ENCODE measurements around the gene NLRC4.
"Not testable (repeated sequence)": the region's sequence is repeated elsewhere in the genome, so short reads cannot be mapped to it uniquely, and the experiment has no call there.

The NLRC4 gene, protein sequence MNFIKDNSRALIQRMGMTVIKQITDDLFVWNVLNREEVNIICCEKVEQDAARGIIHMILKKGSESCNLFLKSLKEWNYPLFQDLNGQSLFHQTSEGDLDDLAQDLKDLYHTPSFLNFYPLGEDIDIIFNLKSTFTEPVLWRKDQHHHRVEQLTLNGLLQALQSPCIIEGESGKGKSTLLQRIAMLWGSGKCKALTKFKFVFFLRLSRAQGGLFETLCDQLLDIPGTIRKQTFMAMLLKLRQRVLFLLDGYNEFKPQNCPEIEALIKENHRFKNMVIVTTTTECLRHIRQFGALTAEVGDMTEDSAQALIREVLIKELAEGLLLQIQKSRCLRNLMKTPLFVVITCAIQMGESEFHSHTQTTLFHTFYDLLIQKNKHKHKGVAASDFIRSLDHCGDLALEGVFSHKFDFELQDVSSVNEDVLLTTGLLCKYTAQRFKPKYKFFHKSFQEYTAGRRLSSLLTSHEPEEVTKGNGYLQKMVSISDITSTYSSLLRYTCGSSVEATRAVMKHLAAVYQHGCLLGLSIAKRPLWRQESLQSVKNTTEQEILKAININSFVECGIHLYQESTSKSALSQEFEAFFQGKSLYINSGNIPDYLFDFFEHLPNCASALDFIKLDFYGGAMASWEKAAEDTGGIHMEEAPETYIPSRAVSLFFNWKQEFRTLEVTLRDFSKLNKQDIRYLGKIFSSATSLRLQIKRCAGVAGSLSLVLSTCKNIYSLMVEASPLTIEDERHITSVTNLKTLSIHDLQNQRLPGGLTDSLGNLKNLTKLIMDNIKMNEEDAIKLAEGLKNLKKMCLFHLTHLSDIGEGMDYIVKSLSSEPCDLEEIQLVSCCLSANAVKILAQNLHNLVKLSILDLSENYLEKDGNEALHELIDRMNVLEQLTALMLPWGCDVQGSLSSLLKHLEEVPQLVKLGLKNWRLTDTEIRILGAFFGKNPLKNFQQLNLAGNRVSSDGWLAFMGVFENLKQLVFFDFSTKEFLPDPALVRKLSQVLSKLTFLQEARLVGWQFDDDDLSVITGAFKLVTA

DNA sequence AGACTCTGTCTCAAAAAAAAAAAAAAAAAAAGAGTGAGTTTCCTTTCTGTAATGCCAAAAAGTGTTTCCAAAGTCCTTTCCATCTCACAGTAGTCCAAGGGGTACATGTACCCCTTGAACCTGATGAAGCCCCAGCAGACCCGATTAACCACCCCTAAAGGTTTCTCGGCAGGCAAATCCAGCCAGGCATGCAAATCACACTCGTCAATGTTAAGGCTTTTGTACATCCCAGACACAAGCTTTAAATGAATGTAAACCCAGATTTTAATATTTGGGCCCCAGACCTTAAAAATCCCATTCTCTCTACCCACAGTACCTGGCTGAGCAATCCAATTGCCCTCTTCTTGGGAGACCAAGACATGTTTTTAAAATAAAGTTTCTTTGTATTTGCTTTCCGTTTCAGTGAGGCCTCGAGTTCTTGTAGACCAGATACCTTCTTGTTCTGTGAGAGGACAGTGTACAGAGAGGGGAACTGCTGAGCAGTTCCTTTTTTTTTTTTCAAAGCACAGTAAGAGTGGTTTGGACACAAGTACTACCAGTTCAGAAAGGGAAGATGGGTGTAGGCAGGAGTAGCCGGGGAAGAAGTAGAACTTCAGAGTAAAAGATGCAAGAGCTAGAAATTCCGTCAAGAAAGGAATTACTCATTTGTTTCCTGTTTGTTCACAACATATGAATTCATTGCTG, at the start of gene NLRC4:
TSS of gene NLRC4 (minus strand) at position 465 of the 684 bp plus-strand sequence. CDS start 8,111 bp downstream, outside the sequence.
- no peak for DNase-seq (ENCODE audit: low read depth, low spot score)
- peak within 1 kb of the TSS; percentile 36 for H3K27ac ChIP-seq

DNA sequence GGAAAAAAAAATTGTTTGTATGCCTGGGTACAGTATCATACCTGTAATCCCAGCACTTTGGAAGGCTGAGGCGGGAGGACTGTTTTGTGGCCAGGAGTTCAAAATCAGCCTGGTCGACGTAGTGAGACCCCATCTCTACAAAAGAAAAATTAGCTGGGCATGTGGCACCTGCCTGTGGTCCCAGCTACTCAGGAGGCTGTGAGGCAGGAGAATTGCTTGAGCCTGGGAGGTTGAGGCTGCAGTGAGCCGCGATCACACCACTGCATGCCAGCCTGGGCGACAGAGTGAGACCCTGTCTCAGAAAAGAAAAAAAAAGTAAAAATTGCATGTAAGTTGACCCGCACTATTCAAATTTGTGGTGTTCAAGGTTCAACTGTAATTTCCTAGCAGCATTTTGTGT, 45.9 kb upstream of the NLRC4 start:
- H3K27ac ChIP-seq = no peak overlapping the region
- no peak for DNase-seq (ENCODE audit: low read depth, low spot score)

DNA sequence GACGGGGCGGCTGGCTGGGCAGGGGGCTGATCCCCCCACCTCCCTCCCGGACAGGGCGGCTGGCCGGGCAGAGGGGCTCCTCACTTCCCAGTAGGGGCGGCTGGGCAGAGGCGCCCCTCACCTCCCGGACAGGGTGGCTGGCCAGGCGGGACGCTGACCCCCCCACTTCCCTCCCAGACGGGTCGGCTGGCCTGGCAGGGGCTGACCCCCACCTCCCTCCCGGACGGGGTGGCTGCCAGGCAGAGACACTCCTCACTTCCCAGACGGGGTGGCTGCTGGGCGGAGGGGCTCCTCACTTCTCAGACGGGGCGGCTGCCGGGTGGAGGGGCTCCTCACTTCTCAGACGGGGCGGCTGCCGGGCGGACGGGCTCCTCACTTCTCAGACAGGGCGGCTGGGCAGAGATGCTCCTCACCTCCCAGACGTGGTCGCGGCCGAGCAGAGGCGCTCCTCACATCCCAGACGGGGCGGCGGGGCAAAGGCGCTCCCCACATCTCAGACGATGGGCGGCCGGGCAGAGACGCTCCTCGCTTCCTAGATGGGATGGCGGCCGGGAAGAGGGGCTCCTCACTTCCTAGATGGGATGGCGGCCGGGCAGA, 29.4 kb upstream of the NLRC4 start:
- not testable (repeated sequence) for DNase-seq (ENCODE audit: low read depth, low spot score); H3K27ac ChIP-seq

DNA sequence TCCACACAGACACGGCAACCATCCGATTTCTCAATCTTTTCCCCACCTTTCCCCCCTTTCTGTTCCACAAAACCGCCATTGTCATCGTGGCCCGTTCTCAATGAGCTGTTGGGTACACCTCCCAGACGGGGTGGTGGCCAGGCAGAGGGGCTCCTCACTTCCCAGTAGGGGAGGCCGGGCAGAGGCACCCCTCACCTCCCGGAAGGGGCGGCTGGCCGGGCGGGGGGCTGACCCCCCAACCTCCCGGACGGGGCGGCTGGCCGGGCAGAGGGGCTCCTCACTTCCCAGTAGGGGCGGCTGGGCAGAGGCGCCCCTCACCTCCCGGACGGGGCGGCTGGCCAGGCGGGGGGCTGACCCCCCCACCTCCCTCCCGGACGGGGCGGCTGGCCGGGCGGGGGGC, 28.8 kb upstream of the NLRC4 start:
- DNase-seq (ENCODE audit: low read depth, low spot score); H3K27ac ChIP-seq: not testable (repeated sequence)

DNA sequence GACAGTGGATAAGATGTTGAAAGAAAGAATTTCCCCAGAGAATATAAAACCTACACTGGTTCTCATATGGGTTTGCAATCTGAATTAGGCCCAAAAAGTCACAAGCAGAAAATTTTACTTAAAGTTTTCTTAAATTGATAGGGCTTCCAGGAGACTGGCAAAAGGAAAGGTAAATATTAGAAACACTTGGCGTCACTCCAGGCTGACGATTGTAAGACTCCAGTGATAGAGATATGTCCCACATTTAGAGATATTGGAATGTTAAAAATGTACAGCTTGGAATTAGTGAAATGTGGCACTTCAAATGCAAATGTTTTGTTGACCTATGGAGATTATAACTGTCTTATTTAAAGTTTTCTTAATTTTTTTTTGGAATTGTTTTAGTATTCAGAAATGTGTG, 27.1 kb upstream of the NLRC4 start:
- H3K27ac ChIP-seq = no peak overlapping the region
- DNase-seq (ENCODE audit: low read depth, low spot score) = no peak

DNA sequence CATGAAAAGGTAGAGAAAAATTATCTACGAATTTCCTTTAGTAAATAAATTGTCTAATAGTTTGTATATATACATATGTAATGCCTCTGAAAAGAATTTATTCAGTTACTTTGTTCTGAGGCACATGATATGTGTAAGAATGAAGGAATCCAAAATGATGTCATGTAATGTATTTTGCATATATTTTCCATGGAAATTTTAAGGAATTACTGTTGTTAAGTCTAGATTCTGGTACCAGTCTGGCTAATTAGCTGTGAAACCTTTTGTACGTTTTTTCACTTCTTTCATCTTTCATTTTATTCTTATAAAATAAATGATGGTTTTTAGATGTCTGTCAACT, 25.3 kb upstream of the NLRC4 start:
- DNase-seq (ENCODE audit: low read depth, low spot score) = no peak
- H3K27ac ChIP-seq = peak overlapping the region; percentile 95

DNA sequence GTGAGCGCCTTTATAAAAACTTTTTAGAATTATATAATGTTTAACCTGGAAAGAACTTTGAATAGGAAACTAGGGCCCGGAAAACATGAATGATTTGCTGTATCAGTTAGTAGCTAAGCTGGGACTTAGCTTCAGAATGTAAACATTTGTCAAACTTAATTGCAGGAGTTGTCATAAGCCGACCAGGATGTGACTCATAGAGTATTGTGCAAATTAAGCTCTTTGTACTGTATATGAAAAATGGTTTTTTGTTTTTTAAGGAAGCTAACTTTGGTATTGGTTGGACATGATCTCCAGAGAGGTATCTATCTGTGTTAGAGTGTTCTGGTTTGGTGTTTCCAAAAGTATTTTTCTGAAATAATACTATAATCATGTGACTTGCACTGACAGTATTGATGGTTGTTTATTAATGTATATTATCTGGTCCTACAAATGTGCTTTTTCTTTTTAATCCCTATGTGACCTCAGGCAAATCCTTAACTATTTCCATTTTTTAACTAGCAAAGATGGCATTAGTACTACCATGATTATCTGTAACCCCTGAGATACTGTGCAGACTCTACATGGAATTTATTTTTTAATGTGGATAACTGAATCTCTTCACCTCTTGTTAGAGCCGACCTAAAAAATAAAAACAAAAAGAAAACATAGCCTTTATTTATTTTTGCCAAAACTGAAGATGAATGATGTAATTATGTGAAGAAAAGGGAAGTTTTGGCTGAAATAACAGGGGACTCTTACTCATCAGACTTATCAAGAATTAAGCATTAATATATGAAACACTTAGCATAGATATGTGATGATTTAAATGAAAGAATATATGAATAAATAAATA, 24.7 kb upstream of the NLRC4 start:
- peak overlapping the region; percentile 95 for H3K27ac ChIP-seq
- DNase-seq (ENCODE audit: low read depth, low spot score) = peak; percentile 73

DNA sequence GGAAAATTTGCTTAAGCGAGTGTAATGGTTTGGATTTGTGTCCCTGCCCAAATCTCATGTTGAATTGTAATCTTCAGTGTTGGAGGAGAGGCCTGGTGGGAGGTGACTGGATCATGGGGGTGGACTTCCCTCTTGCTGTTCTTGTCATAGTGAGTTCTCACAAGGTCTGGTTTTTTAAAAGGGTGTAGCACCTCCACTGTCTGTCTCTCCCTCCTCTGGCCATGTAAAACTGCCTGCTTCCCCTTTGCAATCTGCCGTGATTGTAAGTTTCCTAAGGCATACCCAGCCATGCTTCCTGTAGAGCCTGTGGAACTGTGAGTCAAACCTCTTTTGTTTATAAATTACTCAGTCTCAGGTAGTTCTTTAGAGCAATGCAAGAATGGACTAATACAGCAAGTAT, 19.6 kb upstream of the NLRC4 start:
- H3K27ac ChIP-seq = peak overlapping the region; percentile 89
- DNase-seq (ENCODE audit: low read depth, low spot score) = peak; percentile 31

DNA sequence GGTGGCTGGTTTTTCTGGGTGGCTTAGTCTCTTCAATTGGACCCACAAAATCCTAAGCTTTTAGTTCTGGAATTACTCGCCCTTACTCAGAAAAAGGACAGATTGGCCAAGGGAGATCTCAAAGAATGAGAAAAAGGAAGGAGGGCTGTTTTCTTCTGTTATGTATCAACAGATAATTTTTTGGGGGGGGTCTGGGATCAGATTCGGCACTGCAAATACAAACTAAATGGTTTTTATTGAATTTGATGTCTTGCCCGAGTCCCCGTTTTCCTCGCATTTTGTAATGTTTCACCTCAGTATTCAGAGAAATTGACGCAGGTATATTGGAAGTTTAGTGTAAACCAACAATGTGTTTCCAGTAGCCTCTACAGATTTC, 13.8 kb upstream of the NLRC4 start:
- H3K27ac ChIP-seq = peak overlapping the region; percentile 69
- no peak for DNase-seq (ENCODE audit: low read depth, low spot score)

DNA sequence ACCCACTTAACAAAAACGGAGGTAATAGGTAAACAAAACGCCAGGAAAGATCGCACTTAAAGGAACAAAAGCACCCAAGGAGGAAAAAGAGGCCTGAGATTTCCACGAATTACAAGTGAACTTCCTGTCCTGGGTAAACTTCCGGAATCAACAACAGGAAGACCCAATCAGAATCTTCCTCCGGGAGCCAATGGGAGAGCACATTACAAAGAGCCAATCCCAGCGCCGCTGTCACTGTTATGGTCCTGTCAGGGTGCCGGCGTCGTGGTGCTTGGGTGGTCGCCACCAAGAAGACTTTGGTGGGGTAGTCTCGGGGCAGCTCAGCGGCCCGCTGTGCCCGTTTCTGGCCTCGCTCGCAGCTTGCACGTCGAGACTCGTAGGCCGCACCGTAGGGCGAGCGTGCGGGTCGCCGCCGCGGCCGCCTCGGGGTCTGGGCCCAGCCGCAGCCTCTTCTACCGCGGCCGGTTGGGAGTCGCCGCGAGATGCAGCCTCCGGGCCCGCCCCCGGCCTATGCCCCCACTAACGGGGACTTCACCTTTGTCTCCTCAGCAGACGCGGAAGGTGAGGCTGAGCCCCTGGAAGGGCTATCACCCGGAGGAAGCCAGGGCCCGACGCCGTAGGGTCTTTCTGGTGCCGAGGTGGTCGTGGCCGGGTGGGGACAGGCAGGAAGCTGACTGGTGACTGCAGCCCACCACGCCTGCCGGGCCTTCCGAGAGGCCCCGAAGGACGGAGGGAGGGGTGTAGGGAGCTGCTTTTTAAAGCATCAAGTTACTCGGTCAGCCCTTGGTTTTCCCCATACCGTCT, 13.2 kb upstream of the NLRC4 start, which contains the start of gene YIPF4:
TSS of gene YIPF4 (plus strand) at position 231 of the 804 bp plus-strand sequence. CDS start at position 483, 252 bp downstream.
- peak; percentile 58 for DNase-seq (ENCODE audit: low read depth, low spot score)
- H3K27ac ChIP-seq = peak within 1 kb of the TSS; percentile 69

DNA sequence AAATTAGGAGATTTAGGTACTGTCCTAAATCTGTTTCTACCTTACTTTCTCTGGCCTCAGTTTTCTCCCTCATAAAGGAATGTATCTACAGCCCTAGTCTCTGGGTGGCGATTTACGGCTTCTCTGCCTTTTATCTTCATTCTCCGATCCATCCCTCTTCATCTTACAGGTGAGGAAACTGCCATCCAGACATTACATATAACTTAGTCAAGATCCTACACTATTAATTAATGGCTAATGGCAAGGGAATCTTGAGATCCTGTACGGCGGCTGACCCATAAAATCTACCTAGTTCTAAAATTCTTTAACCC, 12.6 kb upstream of the NLRC4 start:
- DNase-seq (ENCODE audit: low read depth, low spot score) = no peak
- peak overlapping the region; percentile 69 for H3K27ac ChIP-seq

DNA sequence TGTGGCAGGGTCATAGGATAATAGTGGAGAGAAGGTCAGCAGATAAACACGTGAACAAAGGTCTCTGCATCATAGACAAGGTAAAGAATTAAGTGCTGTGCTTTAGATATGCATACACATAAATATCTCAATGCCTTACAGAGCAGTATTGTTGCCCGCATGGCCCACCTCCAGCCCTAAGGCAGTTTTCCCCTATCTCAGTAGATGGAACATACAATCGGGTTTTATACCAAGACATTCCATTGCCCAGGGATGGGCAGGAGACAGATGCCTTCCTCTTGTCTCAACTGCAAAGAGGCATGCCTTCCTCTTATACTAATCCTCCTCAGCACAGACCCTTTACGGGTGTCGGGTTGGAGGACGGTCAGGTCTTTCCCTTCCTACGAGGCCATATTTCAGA, 11.1 kb upstream of the NLRC4 start:
- not testable (repeated sequence) for DNase-seq (ENCODE audit: low read depth, low spot score); H3K27ac ChIP-seq

DNA sequence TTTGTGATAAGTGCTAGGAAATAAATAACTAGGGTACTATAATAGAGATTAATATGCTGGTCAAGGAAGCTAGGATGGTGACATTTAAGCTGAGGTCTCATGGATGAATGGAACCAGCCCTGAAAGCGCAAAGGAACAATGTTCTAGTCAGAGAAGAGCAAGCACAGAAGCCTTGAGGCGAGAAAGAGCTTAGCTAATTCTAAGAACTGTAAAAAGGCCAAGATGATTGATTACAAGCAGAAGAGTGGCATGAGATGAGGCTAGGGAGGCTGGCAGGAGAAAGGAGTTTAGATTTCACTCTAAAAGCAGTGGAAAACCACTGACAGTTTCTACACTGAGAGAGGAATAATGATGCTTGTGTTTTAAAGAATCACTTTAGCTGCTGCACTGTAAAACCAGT, 9.6 kb upstream of the NLRC4 start:
- no peak for DNase-seq (ENCODE audit: low read depth, low spot score)
- H3K27ac ChIP-seq = no peak overlapping the region

DNA sequence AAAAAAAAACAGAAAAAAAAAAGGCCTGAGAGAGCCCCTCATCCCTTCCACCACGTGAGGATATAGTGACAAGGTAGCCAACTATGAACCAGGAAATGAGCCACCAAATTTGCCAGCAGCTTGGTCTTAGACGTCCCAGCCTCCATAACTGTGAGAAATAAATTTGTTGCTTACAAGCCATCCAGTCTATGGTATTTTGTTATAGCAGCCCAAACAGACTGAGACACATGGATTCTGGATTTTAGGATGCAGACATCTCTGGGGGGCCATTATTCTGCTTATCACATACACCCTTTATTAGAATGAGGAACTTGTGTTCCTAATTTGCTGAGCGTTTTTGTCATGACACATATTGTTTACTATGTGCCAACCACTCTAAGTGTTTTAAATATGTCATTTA, 7.6 kb upstream of the NLRC4 start:
- no peak overlapping the region for H3K27ac ChIP-seq
- no peak for DNase-seq (ENCODE audit: low read depth, low spot score)

DNA sequence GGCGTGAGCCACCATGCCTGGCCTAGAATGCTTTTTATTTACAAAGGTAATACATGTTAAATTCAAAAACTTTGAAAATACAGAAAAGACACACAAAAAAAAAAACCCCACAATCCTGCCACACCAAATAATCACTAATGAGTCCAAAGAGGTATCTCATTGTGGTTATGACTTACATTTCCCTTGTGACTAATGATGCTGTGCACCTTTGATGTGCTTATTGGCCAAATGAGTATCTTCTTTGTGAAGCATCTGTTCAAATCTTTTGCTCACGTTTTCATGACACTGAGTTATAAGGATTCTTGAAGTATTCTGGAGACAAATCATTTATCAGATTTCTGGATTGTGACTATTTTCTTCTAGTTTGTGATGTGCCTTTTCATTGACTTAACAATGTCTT, 6.4 kb upstream of the NLRC4 start:
- DNase-seq (ENCODE audit: low read depth, low spot score) = no peak

DNA sequence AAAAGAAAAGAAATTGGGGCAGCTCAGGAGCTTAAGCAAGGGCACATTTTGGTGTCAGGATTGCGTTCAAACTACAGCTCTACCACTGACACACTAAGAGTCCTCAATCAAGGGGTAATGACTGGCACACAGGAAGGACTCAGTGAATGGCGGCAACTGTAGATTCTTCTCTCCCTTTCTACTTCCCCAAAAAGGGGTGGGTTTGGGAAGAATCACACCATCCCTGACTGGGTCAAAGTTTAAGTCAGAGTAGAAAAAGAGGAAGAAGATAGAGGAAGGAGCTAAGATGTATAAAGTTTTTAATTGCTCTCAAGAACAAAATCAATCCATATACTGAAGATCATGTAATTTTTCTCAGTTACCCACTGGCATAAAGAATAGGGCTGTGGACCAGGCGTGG, 2.6 kb downstream of the NLRC4 start:
- no peak overlapping the region for H3K27ac ChIP-seq
- no peak for DNase-seq (ENCODE audit: low read depth, low spot score)

More for the DNA sequence above, 6.4 kb upstream of the NLRC4 start:
- no peak overlapping the region for H3K27ac ChIP-seq

DNA sequence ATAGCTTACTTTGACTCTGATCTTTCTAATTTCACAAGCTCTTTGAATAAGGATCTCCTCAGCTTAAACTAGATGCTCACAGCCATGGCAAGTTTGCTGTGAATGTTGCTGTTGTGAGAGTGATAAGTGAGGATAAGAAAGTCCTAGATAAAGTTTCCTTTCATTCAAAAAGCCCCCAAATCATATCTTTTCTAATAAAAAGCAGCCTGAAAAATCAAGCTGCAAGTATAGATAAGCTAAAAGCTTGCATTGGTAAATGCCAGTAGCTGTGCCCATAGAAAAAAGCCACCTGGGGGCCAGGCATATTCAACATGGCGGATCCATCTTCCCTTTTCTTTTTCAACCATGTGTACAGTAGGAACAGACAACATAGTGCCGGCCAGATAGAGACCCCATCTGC, 4.3 kb downstream of the NLRC4 start:
- H3K27ac ChIP-seq = no peak overlapping the region
- no peak for DNase-seq (ENCODE audit: low read depth, low spot score)

DNA sequence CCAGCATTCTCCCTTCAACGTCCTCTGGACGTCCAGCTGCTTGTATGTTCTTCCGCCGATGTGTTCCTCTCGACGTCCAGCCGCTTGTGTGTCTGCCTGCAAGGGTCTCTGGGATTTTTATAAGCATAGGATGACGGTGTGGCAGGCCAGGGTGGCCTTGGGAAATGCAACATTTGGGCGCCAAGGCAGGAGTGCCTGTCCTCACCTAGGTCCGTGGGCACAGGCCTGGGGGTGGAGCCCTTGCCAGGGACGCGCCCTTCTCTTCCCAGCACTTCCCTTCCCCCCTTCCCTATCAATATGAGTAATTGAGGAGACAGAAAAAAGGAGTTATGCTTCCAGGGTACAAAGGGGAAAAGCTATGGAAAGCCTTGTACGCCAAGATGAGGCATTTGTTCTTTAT, 6.4 kb downstream of the NLRC4 start:
- DNase-seq (ENCODE audit: low read depth, low spot score) = no peak
- H3K27ac ChIP-seq = no peak overlapping the region

DNA sequence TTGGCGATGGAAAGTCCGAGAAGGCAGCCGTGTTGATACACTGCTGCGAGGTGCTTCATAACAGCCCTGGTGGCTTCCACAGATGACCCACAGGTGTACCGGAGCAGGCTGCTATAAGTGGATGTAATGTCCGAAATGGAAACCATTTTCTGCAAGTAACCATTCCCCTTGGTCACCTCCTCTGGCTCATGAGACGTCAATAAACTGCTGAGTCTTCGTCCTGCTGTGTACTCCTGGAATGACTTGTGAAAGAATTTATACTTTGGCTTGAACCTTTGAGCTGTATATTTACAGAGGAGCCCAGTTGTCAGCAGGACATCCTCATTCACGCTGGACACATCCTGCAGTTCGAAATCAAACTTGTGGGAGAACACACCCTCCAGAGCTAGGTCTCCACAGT, 14.4 kb downstream of the NLRC4 start:
- no peak overlapping the region for H3K27ac ChIP-seq
- DNase-seq (ENCODE audit: low read depth, low spot score) = no peak

All from epithelial cell of prostate (primary cell).